GM11168 (cell line): ENCODE measurements around the gene SCRN1.

Experiments used
- in situ Hi-C: fragments of 300-500 bp; cut with MboI; formaldehyde crosslinking; loops from one replicate; pipeline ENCODE4 v1.12.0; 2022; ENCODE audit warnings: low sequenced_read_pairs; ENCODE audit not compliant: unreplicated experiment

SCRN1 gene

DNA sequence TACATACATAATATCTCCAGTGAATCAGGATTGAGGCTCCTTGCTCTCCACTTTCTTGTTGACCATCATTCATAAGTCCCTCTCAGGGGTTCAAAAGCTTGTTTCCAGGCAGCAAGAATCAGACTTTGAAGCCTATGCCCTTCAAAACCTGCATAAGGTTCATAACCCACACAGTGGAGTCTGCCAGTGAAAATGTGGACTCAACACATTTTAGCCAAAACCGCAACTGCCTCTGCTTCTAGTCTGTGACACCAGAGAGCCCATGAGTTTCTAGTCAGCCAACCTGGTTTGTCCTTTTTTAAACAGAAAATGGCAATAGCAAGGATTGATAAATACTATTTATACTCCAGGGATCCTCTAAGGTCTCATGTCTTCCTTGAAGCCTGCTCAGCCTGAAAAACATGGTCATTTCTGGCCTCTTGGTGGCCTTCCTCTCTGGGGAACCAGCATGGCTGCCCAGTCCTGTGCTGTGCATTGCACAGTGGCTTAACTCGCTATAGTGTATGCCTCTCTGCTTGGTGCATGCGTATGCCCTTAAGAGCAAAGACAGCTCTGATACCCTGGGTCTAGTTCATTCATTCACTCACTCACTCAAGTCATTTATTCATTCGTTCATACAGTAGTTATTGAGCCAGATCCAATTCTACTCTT, 115.8 kb downstream of the SCRN1 start:
- in situ Hi-C loops: no loop called here

DNA sequence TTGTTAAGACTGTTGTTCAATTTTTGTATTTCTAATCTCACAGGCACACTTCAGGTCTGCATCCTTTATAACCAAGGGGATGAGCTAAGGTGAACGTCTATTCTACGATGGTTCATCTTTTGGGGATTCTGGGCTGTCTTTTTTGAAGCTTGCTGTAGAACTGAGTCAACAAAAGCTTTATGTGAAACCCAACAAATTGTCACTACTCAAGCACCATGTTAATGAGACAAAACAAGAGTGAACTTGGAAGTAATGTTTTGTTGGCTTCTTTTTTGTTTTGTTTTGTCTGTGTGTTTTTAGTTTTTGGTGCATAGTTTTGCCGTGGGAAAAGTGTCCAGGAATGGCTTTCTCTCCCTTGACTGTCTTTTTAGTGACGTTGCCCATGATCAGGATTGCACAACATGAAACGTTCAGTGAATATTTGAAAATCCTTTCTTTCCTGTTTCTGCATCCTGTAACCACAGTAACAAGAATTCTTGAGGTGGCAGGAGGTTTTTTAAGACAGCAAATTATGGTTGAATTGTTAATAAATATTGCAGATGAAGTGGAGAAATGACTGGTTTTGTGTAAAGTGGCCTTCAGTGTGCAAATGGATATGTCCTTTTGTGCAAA, 117.7 kb downstream of the SCRN1 start:
- in situ Hi-C loops: no loop called here
